ENCODE data around the gene CFI. TPM values are rescaled to one million over a fixed set of nuclear protein-coding genes. Genes with fewer than 3 reads are reported as not detected.
"Not testable (repeated sequence)": the region's sequence is repeated elsewhere in the genome, so short reads cannot be mapped to it uniquely, and the experiment has no call there.

The CFI gene
- total RNA-seq, 1 experiment from 2014 or later = 0.08 TPM

DNA sequence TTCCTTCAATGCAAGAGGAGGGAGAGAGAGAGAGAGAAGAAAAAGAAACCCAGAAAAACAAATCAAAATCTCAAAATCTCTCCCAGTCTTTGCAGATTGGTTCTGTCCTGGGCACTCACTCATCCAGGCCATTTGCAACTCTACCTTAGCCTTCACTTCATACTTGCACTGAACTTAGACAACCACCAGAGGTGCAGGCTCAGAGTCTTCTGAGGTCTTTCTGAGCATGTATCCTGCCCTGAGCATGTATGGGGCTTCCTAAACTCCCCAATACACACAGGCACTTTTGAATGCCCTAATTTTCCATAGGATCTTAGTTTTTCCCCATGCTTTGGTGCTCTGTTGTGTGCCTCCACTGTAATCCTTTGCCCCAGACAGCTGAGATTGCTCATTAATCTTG, 2.9 kb downstream of the CFI start:
- DNase-seq (ENCODE audit: low read depth) = no peak

- no peak for DNase-seq (ENCODE audit: low read depth)
Measured at GRCh38 chr4:109795059-109795458, 6.7 kb downstream of the CFI start.

- DNase-seq (ENCODE audit: low read depth) = no peak
Measured at GRCh38 chr4:109787807-109788206, 14.0 kb downstream of the CFI start.

- DNase-seq (ENCODE audit: low read depth) = no peak
Measured at GRCh38 chr4:109786846-109787245, 15.0 kb downstream of the CFI start.

GRCh38 chr4:109782092-109782491, 19.7 kb downstream of the CFI start:
- not testable (repeated sequence) for DNase-seq (ENCODE audit: low read depth)

GRCh38 chr4:109764789-109765402, 36.9 kb downstream of the CFI start:
- no peak for DNase-seq (ENCODE audit: low read depth)

- no peak for DNase-seq (ENCODE audit: low read depth)
Measured at GRCh38 chr4:109764376-109764775, 37.4 kb downstream of the CFI start.

- DNase-seq (ENCODE audit: low read depth) = no peak
Measured at GRCh38 chr4:109760682-109761081, 41.1 kb downstream of the CFI start.

DNA sequence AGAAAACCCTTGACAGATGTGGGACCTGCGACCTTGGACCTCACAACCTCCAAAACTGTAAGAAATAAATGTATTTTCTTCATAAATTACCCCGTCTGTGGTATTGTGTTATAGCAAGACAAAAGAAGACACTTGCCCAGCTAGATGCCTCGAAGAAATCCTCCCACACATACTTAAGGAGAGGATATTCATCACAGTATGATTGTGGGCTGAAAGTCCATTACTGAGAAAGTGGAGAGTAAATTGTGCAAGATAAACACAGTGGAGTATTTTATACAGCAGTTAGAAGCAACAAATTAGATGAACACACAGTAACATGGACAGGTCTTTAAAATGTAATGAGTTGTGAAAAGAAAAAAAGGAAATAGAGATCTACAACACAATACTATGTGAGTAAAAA, 46.1 kb downstream of the CFI start:
- no peak for DNase-seq (ENCODE audit: low read depth)

GRCh38 chr4:109754093-109754857, 47.5 kb downstream of the CFI start:
- DNase-seq (ENCODE audit: low read depth) = no peak

GRCh38 chr4:109752525-109752924, 49.3 kb downstream of the CFI start:
- DNase-seq (ENCODE audit: low read depth) = no peak

GRCh38 chr4:109751852-109752251, 49.9 kb downstream of the CFI start:
- DNase-seq (ENCODE audit: low read depth) = no peak

- no peak for DNase-seq (ENCODE audit: low read depth)
Measured at GRCh38 chr4:109750652-109751244, 51.1 kb downstream of the CFI start.

DNA sequence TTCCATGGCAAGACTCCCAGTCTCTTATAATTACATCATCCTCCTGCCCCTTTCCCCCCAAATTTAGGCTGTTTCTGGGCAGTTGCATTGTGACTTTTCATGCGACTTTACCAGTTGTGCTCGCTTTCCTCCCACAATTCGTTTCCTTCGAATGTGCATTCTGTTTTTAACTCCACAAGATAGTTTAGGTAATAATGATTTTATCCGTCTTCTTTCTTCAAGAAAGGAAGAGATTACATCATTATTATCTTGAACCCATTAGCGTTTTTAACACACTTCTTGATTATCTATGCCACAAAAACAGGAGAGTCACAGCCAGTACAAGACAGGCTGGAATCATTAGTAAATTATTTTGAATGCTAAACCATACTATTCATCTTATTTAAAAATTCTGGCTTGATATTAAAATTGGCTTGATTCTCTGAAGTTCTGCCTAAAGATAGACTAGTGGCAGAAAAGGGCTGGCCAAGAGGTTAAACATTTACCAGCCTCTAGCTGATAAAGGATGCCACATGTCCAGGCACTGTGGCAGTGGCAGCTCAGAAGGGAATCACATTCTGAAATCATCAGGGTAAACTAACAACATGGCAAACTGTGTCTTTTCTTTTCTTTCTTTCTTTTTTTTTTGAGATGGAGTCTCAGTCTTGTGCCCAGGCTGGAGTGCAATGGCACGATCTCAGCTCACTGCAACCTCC, 52.3 kb downstream of the CFI start:
- DNase-seq (ENCODE audit: low read depth) = no peak

GRCh38 chr4:109748114-109748513, 53.7 kb downstream of the CFI start:
- DNase-seq (ENCODE audit: low read depth) = no peak

DNA sequence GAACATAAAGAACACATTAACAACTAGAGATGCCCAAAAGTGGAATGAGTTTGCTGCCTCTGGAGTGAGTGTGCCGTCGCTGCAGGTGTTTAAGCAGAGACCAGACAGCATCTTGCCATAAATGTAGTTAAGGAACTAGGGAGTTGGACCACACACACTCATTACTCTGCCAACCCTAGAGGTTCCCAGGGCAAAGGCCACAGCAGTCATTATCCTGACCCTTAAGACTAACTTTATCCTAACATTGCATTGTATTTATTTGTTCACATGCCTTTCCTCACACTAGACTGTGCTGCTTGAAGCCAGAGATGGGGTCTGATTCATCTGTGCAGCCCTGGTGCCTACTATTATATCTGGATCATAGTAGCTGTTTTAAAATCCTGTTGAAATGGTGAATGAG, 55.1 kb downstream of the CFI start:
- DNase-seq (ENCODE audit: low read depth) = no peak

DNA sequence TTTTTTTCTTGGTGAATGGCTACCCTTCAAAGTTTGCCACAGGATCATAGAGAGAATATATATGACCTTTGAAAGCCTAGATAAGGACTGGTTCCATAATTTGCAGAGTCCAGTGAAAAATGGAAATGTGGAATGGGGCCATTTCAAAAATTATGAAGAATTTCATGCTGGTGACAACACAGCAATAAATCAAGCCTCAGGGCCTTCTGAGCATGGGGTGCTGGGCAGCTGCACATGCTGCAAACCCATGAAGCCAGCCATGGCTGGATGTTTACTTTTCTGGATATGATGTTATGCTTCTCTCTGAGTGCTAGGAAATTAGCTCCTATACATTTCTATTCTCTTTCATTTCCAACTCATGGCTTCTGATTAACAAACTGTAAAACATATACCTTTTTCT, 56.0 kb downstream of the CFI start:
- DNase-seq (ENCODE audit: low read depth) = no peak

- peak; percentile 33 for DNase-seq (ENCODE audit: low read depth)
Measured at GRCh38 chr4:109739547-109739946, 62.3 kb downstream of the CFI start.

GRCh38 chr4:109738104-109738872, 63.5 kb downstream of the CFI start:
- DNase-seq (ENCODE audit: low read depth) = no peak

DNA sequence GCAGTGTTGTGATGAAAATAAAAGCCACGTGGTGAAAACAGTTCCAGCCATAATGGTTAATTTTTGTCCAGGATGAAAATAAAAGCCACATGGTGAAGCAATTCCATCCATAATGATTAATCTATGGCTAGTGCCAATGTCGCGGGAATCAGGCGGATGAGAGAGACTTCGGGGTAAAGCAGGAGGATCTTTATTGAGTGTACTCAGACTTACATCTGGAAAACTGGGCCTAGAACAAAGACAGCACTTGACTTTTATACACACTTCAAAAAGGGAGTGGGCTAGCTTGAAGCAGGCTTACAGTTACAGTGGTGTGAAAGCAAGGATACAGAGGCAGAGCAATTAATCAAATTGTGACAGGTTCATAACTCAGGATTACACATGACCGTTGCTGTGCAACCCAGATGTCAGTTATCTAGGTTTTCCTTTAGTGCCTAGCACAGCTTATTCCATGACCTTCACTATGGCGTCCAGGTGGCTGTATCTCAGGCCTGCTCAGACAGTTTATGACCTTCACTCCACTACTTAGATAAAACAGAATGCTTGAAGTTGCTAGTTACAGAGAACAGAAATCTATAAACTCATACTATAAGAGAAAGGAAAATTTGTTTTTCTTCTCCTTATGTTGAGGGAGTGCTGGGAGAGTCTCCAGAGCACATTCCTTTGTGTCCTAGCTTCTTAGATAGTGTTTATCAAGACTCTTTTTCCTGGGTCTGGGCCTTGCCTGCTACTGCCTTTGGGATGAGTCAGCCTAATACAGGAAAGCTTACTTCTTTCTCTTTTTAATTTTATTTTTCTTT, 66.0 kb downstream of the CFI start:
- DNase-seq (ENCODE audit: low read depth) = no peak

DNA sequence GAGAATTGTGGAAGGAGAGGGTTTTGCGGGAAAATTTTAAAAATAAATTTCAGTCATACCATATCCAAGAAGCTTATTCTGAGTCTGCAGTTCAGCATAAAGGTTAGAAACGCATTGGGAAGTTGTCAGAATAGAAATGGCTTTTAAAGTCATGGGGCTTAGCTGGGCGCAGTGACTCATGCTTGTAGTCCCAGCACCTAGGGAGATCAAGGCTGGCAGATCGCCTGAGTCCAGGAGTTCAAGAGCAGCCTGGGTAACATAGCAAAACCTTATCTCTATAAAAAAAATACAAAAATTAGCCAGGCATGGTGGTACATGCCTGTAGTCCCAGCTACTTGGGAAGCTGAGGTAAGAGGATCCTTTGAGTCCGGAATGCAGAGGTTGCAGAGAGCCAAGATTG, 68.1 kb downstream of the CFI start:
- no peak for DNase-seq (ENCODE audit: low read depth)
